RWPE2 (cell line): ENCODE measurements around the gene WRAP73.

Experiments used
- ATAC-seq: fragments of 200-7000 bp; cut with Tn5 transposase; 3 replicates; pipeline ENCODE4 v1.9.1; 2021; ENCODE audit warnings: low read depth
- DNase-seq: peaks from one replicate; pipeline ENCODE4 v3.0.0-alpha.2; 2020; ENCODE audit warnings: low spot score
- H3K27ac ChIP-seq: fragments of 450-650 bp; 2 replicates; pipeline ENCODE4 v1.5.1; 2017; ENCODE audit warnings: mild to moderate bottlenecking; ENCODE audit not compliant: poor library complexity, severe bottlenecking
- H3K27me3 ChIP-seq: fragments of 250-450 bp; sonication (Bioruptor Pico); 2 replicates; pipeline ENCODE4 v1.5.1; 2021; ENCODE audit warnings: mild to moderate bottlenecking, moderate library complexity; ENCODE audit not compliant: insufficient read depth, poor library complexity, severe bottlenecking
- H3K36me3 ChIP-seq: fragments of 250-450 bp; sonication (Bioruptor Pico); 2 replicates; pipeline ENCODE4 v1.5.1; 2020; ENCODE audit warnings: low read depth, mild to moderate bottlenecking, moderate library complexity
- H3K4me1 ChIP-seq: fragments of 250-450 bp; sonication (Bioruptor Pico); 2 replicates; pipeline ENCODE4 v1.5.1; 2021; ENCODE audit warnings: mild to moderate bottlenecking, moderate library complexity; ENCODE audit not compliant: insufficient read depth, poor library complexity, severe bottlenecking
- H3K4me3 ChIP-seq: fragments of 250-450 bp; sonication (Bioruptor Pico); 2 replicates; pipeline ENCODE4 v1.5.1; 2021; ENCODE audit warnings: mild to moderate bottlenecking, moderate library complexity; ENCODE audit not compliant: severe bottlenecking
- H3K9me3 ChIP-seq: fragments of 250-450 bp; sonication (Bioruptor Pico); 2 replicates; pipeline ENCODE4 v1.5.1; 2021; ENCODE audit warnings: mild to moderate bottlenecking, moderate library complexity; ENCODE audit not compliant: severe bottlenecking
- TF ChIP-seq, protein P1 (sequence below): fragments of 450-650 bp; IDR thresholded peaks from one replicate; pipeline ENCODE4 v1.5.1; 2017; ENCODE audit warnings: mild to moderate bottlenecking, moderate library complexity; ENCODE audit not compliant: poor library complexity, severe bottlenecking

Gene WRAP73

GRCh38 chr1:3636080-3636479, 13.8 kb downstream of the WRAP73 start:
- Histone ChIP-seq H3K27ac (no peak overlapping the region), H3K27me3 (no peaks in the 10 kb centered on the region), H3K4me3 (no peak overlapping the region), H3K4me1 (no peaks in the 10 kb centered on the region), H3K36me3 (peaks cover 39% of the 10 kb centered on the region), H3K9me3 (no peaks in the 10 kb centered on the region)
- TF ChIP-seq, protein P1, sequence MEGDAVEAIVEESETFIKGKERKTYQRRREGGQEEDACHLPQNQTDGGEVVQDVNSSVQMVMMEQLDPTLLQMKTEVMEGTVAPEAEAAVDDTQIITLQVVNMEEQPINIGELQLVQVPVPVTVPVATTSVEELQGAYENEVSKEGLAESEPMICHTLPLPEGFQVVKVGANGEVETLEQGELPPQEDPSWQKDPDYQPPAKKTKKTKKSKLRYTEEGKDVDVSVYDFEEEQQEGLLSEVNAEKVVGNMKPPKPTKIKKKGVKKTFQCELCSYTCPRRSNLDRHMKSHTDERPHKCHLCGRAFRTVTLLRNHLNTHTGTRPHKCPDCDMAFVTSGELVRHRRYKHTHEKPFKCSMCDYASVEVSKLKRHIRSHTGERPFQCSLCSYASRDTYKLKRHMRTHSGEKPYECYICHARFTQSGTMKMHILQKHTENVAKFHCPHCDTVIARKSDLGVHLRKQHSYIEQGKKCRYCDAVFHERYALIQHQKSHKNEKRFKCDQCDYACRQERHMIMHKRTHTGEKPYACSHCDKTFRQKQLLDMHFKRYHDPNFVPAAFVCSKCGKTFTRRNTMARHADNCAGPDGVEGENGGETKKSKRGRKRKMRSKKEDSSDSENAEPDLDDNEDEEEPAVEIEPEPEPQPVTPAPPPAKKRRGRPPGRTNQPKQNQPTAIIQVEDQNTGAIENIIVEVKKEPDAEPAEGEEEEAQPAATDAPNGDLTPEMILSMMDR, result no peak
- ATAC-seq (no peak), DNase-seq (no peak)

GRCh38 chr1:3634059-3634800, 15.7 kb downstream of the WRAP73 start:
- Histone ChIP-seq H3K36me3 (peaks cover 43% of the 10 kb centered on the region), H3K27me3 (no peaks in the 10 kb centered on the region), H3K9me3 (no peaks in the 10 kb centered on the region), H3K4me1 (no peaks in the 10 kb centered on the region), H3K27ac (no peak overlapping the region), H3K4me3 (no peak overlapping the region)
- TF ChIP-seq, protein P1, result no peak
- DNase-seq, result no peak
- no peak for ATAC-seq

DNA sequence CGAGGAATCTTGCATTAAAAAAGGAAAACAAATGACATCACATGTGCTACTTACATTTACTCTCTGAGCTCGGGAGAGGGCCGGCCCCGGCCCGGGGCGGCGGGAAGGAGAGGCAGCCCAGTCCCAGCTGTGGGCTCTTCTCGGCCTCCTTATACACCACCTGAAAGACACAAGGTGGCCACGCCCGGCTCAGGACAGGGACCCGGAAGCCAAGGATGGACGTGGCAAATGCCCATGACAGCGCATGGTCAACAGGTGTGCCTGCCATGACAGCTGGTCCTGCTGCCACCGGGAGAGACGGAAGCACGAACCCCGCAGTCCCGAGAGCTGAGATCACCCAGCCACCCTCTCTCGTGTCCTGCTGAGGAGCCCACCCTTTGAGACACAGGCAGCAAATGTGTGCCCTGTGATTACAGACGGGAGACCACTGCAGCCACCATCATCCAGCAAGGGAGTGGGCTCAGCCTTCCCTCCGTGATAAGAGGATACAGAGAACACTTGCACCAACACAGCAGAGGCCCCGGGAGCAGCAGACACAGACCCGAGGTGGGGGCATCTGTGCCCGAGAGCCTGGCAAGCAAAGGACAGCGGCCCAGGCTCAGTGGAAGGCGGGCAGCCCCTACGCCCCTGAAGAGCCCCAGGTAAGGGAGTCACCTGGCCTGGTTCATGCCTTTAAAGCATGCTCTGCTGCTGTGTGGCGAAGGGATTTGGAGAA, 16.4 kb downstream of the WRAP73 start:
- ATAC-seq (no peak), DNase-seq (no peak)
- Histone ChIP-seq H3K9me3 (no peaks in the 10 kb centered on the region), H3K4me1 (no peaks in the 10 kb centered on the region), H3K4me3 (no peak overlapping the region), H3K36me3 (peaks cover 41% of the 10 kb centered on the region), H3K27me3 (no peaks in the 10 kb centered on the region), H3K27ac (no peak overlapping the region)
- TF ChIP-seq, protein P1, result no peak

DNA sequence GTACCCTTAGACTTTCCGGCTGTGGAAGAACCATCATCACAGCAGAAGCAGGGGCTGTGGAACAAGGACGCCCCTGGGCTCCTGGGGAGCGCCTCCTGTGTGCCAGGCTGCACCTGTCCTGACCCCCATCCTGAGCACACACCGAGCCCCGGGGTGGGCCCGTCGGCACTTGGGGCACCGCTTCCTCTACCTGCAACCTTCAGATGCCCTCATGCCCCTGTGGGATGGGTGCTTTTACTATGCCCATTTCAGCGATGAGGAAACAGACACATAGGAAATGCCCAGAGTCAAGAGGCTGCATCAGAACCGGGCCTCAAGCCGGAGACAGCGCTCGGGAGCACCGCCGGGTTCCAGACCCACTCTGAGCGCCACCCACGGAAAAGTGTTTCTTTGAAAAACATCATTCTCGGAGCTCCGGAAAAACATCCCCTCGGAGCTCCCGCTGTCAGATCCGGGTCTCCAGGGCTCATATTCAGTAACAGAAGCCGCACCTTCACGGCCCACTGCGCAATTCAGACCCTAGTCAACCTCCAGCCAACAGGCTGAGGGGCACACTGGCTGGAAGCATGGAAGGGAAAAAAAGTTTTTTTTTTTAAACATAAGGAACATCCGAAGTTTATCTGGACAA, 17.1 kb downstream of the WRAP73 start:
- no peak overlapping the region for H3K27ac ChIP-seq
- H3K4me3 ChIP-seq, result no peak overlapping the region
- DNase-seq (no peak), ATAC-seq (no peak)
- H3K9me3 ChIP-seq, result no peaks in the 10 kb centered on the region
- peaks cover 40% of the 10 kb centered on the region for H3K36me3 ChIP-seq
- TF ChIP-seq, protein P1, result no peak
- H3K4me1 ChIP-seq, result no peaks in the 10 kb centered on the region
- no peaks in the 10 kb centered on the region for H3K27me3 ChIP-seq
